NCI-H1105 (cell line): ENCODE data around the gene NT5C.
"Not testable (repeated sequence)": the region's sequence is repeated elsewhere in the genome, so short reads cannot be mapped to it uniquely, and the experiment has no call there.

Experiments used
- DNase-seq: peaks from one replicate; lab custom pipeline; 2025; lab: John Stamatoyannopoulos, UW

The NT5C gene

DNA sequence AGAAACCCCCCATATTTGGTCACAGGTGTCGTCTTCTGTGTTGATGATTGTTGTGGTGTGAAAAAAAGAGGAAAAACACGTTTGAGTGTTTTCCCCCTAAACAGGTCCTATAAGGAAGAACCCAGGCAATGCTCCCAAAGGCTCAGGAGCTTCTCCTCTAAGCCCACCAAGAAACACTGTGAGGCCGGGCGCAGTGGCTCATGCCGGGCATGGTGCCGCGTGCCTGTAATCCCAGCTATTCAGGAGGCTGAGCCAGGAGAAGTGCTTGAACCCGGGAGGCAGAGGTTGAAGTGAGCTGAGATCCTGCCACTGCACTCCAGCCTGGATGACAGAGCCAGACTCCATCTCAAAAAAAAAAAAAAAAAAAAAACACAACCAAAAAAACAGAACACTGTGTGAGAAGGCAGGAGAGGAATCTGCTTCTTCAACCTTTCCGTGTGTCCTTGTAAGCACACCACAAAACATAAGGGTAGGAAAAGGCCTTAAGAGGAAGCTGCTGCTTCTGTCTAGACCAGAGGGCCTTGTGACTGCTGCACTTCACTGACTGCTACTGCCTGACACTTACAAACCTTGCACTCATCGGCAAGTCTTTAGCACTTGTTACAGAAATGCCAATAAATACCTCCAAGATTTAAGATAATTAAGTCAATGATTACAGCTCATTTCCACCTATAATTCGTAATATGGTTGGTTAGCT, 13.4 kb upstream of the NT5C start:
- DNase-seq, result no peak

DNA sequence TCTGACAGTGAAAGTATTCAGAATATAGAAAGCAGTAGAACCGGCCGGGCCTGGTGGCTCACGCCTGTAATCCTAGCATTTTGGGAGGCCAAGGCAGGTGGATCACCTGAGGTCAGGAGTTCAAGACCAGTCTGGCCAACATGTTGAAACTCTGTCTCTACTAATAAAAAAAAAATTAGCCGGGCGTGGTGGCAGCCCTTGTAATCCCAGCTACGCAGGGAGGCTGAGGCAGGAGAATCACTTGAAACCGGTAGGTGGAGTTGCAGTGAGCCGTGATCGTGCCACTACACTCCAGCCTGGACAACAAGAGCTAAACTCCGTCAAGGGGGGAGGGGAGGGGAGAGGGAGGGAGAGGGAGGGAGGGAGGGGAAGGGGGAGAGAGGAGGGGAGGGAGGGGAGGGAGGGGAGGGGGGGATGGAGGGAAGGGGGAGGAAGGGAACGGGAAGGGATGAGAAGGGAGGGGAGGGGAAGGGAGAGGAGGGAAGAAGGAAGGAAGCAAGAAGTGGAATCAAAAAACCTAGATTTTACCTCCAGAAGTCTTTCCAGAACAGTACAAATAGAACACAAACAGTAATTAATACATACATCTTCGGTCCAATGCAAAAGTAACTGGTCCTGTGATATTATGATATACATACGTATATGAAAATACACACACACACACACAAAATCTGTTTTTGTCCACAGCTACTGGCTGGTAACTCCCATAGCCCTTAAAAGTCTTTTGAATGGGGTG, 10.9 kb upstream of the NT5C start:
- DNase-seq, result no peak

- no peak for DNase-seq
Measured at GRCh38 chr17:75138519-75138918, 7.0 kb upstream of the NT5C start.

GRCh38 chr17:75137762-75138161, 6.2 kb upstream of the NT5C start:
- not testable (repeated sequence) for DNase-seq

DNA sequence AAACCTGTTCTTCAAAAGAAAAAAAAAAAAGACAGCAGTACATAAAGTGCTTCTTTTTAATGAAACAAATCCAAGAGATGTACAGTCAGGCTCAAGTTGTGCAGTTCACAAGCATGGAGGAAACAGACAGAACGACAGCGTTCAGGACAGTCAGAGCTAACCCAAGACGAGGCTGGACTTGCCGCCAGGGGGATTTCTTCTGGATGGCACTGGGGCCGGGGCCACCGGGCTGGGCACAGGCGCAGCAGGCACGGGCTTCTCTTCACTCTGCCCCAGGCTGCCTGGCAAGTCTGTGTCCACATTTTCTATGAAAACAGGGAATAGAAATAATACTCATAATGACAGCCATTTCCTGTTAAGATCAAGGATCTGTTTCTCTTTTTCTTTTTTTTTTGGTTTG, 4.4 kb upstream of the NT5C start:
- DNase-seq, result no peak

DNA sequence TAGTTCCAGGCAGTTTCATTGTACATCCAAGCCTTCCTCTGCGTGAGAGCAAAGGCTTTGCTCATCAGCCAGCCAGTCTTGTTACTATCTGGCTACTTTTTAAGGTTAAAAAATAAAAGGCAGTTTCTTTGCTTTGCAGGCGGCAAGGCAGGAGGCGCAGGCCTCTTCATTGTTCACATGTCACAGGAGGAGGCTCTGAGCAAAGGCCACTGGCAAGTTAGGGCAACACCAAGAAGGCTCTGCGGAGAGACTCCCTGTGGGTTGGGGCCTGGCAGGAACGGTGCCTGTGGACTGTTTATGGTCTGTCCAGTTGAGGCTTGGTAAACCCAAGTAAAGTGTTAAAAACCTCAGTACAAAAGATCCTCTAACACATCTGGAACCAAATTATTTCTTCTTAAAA, 3.9 kb upstream of the NT5C start:
- no peak for DNase-seq

- DNase-seq, result not testable (repeated sequence)
Measured at GRCh38 chr17:75133607-75134347, 2.2 kb upstream of the NT5C start.

- no peak for DNase-seq
Measured at GRCh38 chr17:75133001-75133400, 1.5 kb upstream of the NT5C start.

- not testable (repeated sequence) for DNase-seq
Measured at GRCh38 chr17:75132018-75133000, 767 bp upstream of the NT5C start.

DNA sequence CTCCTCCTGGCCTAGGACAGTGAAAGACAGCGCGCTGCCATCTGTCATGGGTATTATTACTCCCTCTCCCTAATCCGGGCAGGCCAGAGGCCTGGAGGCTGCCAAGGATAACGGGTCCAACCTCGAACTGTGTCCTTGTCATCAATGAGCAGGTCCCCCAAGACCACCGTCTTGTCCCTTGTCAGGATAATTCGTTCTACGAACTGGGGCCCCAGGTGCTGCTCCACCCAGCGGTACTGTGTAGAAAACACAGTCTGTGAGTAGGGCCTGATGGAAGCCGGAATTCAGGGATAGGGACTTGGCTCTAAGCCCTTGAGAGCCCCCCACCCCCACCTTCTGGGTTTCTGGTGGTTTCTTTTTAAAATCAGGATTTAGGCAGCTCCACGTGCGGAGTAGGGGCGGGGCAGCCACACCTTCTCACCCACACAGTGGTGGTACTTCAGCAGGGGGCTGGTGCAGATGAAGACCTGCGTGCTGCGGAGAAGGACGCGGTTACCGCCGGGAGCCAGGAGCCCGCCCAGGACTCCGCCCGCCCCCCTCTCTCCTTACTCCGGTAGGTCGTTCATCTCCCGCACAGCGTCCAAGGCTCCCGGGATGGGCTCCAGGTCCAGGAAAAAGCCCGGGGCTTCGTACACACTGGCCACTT, 787 bp downstream of the NT5C start:
- no peak for DNase-seq

DNA sequence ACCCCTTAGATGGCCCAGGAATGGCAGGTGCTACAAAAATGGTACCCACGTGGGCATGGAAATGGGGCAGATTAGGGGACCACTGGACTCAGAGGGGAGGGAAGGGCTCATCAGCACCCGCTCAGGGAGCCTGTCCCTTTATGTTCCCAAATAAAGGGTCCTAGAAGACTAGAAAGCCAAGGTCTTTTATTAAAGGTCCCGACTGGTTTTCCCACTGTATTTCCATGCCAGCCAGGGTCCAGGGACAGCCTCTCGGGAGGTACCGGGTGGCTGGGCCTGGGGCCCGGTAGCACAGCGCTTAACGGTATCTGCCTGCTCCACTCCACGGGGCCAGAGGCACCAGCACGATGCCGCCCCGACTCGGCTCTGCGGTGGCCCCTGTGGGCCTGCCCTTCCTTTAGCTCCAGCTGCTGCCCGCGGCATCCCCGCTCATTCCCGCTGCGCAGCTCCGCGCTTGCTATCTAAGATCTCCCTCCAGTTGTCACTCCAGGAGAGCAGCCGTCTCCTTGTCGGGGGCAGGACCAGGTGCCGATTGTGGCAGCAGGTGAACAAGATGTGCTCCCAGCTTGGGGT, 1.4 kb downstream of the NT5C start:
- no peak for DNase-seq

- no peak for DNase-seq
Measured at GRCh38 chr17:75129576-75129975, 2.0 kb downstream of the NT5C start.

DNA sequence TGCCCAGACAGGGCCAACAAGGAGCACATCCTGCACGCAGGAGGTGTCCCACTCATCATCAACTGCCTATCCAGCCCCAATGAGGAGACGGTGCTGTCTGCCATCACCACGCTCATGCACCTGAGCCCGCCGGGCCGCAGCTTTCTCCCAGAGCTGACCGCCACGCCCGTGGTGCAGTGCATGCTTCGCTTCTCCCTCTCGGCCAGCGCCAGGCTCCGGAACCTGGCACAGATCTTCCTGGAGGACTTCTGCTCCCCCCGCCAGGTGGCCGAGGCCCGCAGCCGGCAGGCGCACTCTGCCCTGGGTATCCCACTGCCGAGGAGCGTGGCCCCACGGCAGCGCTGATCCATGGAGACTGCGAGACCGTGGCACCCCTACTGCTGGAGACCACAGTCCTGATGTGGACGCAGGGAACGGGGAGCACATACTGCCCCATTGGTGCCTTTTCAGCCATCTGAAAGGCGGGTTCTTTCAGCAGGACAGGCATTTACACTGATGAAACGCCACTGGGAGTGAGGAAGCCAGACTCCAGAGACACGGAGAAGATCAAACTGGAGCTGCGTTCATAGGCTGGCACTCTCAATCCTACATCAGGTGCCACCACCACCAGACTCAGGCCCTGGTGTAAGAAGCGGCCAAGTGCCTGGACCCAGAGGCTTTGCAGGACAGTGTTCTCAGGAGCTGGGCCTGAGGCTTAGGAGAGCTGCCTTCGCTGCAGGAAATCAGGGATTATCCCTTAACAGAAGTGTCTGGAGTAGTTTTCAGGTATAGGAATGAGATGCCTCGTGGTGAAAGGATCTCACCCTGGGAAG, 2.6 kb downstream of the NT5C start:
- DNase-seq, result no peak

DNA sequence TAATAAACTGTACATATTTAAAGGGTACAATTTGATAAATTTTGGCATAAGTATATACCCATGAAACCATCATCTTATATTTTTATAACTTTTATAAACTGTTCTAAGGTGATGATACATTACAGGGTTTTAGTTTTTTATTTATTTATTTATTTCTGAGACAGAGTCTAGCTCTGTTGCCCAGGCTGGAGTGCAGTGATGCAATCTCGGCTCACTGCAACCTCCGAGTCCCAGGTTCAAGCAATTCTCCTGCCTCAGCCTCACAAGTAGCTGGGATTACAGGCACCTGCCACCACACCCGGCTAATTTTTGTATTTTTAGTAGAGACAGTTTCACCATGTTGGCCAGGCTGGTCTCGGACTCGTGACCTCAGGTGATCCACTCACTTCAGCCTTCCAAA, 3.6 kb downstream of the NT5C start:
- DNase-seq, result not testable (repeated sequence)

DNA sequence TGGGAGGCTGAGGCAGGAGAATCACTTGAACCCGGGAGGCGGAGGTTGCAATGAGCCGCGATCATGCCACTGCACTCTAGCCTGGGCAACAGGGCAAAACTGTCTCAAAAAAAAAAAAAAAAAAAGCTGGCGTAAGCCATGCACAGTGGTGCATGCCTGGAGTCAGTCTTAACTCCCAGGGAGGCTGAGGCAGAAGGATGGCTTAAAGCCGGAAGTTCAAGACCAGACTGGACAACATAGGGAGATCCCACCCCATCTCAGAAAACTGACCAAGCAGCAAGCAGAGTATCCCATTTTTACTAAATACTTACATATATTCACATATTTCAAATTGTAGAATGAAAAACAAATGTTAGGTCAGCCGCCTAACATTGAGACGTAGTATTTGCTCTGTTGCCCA, 4.6 kb downstream of the NT5C start:
- DNase-seq, result no peak

DNA sequence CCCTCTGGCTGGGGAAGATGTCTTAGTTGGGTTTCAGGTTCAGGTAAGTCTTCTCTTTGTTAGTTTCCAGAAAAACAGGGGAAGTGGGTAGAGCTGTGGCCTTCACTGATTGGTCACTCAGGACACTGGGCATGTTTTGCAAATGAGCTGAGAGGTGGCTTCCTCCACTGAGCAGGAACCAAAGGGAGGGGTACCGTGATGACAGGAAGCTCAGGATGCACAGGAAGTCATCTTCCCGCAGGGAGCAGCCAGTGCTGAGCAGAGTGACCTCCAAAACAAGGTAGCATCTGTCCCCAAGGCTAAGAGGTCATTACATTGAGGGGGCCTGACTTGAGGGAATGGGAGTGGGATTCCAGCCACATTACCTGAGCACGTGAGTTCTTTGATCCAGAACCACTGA, 5.6 kb downstream of the NT5C start:
- no peak for DNase-seq

GRCh38 chr17:75124819-75125162, 6.8 kb downstream of the NT5C start:
- no peak for DNase-seq

DNA sequence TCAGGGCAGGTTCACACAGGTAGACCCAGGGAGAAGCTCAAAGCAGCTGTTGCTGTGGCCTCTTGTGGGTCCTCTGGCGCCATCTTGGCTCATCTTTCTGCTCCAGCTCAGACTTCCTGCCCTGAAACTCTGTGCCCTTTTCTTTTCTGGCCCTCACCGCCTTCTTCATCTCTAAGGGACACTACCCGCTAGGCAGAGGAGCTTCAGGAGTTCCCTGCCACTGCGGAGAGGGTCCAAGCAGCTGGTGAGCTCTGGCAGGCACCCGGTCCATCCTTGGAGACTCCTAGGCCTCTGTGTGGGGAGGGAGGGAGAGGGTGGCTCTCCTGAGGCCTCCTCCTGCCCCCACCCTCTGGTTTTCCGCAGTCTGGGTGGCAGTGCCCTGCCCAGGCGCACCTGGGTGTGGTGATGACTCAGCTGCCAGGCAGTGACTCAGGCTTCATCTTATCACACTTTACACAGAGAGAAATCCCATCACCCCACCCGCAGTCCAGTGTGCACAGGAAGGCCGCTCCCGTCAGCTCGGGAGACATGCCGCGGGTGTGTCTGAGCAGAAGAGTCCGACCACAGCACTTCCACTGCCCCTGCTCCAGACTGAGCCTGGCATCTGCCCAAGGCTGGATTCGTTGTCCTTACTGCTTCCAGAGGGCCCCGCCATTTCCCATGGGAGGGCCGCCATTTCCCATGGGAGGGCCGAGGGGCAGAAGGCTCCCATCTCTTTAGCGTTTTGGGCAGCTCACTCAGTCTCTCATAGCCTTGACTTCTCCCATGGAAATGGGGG, 7.3 kb downstream of the NT5C start:
- no peak for DNase-seq

GRCh38 chr17:75118307-75118706, 13.2 kb downstream of the NT5C start:
- no peak for DNase-seq
